ENCODE measurements around the gene CACNA1G.

Gene CACNA1G

GRCh38 chr17:50626037-50626574 lies 65.6 kb downstream of the CACNA1G start:
- peak; percentile 77 for TF ChIP-seq CTCF (IDR thresholded peaks at IDR 0.05; ENCODE audit: control insufficient read depth, insufficient read depth, low read depth, low read length, missing control alignments)
- no peak overlapping the region for H3K4me3 ChIP-seq (ENCODE audit: control insufficient read depth, low read depth, low read length)
- DNase-seq (ENCODE audit: low read depth): peak; percentile 2

- no peak for TF ChIP-seq CTCF (IDR thresholded peaks at IDR 0.05; ENCODE audit: control insufficient read depth, insufficient read depth, low read depth, low read length, missing control alignments)
- no peak overlapping the region for H3K4me3 ChIP-seq (ENCODE audit: control insufficient read depth, low read depth, low read length)
- no peak for DNase-seq (ENCODE audit: low read depth)
Observed at GRCh38 chr17:50627036-50627781, 66.7 kb downstream of the CACNA1G start.

GRCh38 chr17:50627782-50628601 lies 67.5 kb downstream of the CACNA1G start:
- H3K4me3 ChIP-seq (ENCODE audit: control insufficient read depth, low read depth, low read length): no peak overlapping the region
- TF ChIP-seq CTCF (IDR thresholded peaks at IDR 0.05; ENCODE audit: control insufficient read depth, insufficient read depth, low read depth, low read length, missing control alignments): no peak
- DNase-seq (ENCODE audit: low read depth): no peak

- no peak overlapping the region for H3K4me3 ChIP-seq (ENCODE audit: control insufficient read depth, low read depth, low read length)
- no peak for DNase-seq (ENCODE audit: low read depth)
- no peak for TF ChIP-seq CTCF (IDR thresholded peaks at IDR 0.05; ENCODE audit: control insufficient read depth, insufficient read depth, low read depth, low read length, missing control alignments)
Observed at GRCh38 chr17:50629902-50630301, 69.4 kb downstream of the CACNA1G start.

- peak; percentile 79 for TF ChIP-seq CTCF (IDR thresholded peaks at IDR 0.05; ENCODE audit: control insufficient read depth, insufficient read depth, low read depth, low read length, missing control alignments)
- H3K4me3 ChIP-seq (ENCODE audit: control insufficient read depth, low read depth, low read length): no peak overlapping the region
- DNase-seq (ENCODE audit: low read depth): no peak
Observed at GRCh38 chr17:50630524-50631194, 70.1 kb downstream of the CACNA1G start.

- H3K4me3 ChIP-seq (ENCODE audit: control insufficient read depth, low read depth, low read length): no peak overlapping the region
- no peak for DNase-seq (ENCODE audit: low read depth)
- TF ChIP-seq CTCF (IDR thresholded peaks at IDR 0.05; ENCODE audit: control insufficient read depth, insufficient read depth, low read depth, low read length, missing control alignments): no peak
Observed at GRCh38 chr17:50631195-50631907, 70.8 kb downstream of the CACNA1G start.
